ENCODE results near the gene USH2A.

Gene USH2A

GRCh38 chr1:215748431-215748830 lies 674.8 kb downstream of the USH2A start:
- no peaks in the 10 kb centered on the region for H3K27me3 ChIP-seq
- H3K4me3 ChIP-seq = no peak overlapping the region
- H3K27ac ChIP-seq = no peak overlapping the region
- no peak for TF ChIP-seq CTCF (IDR thresholded peaks at IDR 0.05)
- DNase-seq = no peak
- H3K9me3 ChIP-seq = no peaks in the 10 kb centered on the region
- H3K4me1 ChIP-seq = no peaks in the 10 kb centered on the region
- H3K36me3 ChIP-seq = no peaks in the 10 kb centered on the region
- intact Hi-C loops (cut with DNase I; ENCODE audit: low total_unique reads) = no loop called here

GRCh38 chr1:215744419-215744818 lies 678.8 kb downstream of the USH2A start:
- no peak overlapping the region for H3K4me3 ChIP-seq
- H3K27me3 ChIP-seq = no peaks in the 10 kb centered on the region
- intact Hi-C loops (cut with DNase I; ENCODE audit: low total_unique reads) = no loop called here
- H3K36me3 ChIP-seq = no peaks in the 10 kb centered on the region
- H3K9me3 ChIP-seq = no peaks in the 10 kb centered on the region
- H3K4me1 ChIP-seq = no peaks in the 10 kb centered on the region
- no peak for TF ChIP-seq CTCF (IDR thresholded peaks at IDR 0.05)
- DNase-seq = no peak
- H3K27ac ChIP-seq = no peak overlapping the region

GRCh38 chr1:215739025-215739424 lies 684.2 kb downstream of the USH2A start:
- H3K4me3 ChIP-seq = no peak overlapping the region
- DNase-seq = no peak
- no peaks in the 10 kb centered on the region for H3K4me1 ChIP-seq
- TF ChIP-seq CTCF (IDR thresholded peaks at IDR 0.05) = no peak
- peaks cover 0 to 4% (median 2%) of the 10 kb centered on the region in 3 donors for H3K9me3 ChIP-seq
- no peaks in the 10 kb centered on the region for H3K36me3 ChIP-seq
- no peaks in the 10 kb centered on the region for H3K27me3 ChIP-seq
- intact Hi-C loops (cut with DNase I; ENCODE audit: low total_unique reads) = no loop called here
- H3K27ac ChIP-seq = no peak overlapping the region

GRCh38 chr1:215731699-215732098 lies 691.5 kb downstream of the USH2A start:
- no peak overlapping the region for H3K4me3 ChIP-seq
- TF ChIP-seq CTCF (IDR thresholded peaks at IDR 0.05) = no peak
- no peak for DNase-seq
- H3K27ac ChIP-seq = no peak overlapping the region
- no peaks in the 10 kb centered on the region for H3K4me1 ChIP-seq
- intact Hi-C loops (cut with DNase I; ENCODE audit: low total_unique reads) = no loop called here
- no peaks in the 10 kb centered on the region for H3K27me3 ChIP-seq
- H3K36me3 ChIP-seq = no peaks in the 10 kb centered on the region
- H3K9me3 ChIP-seq = peaks cover 0 to 7% (median 5%) of the 10 kb centered on the region in 3 donors

- Histone ChIP-seq H3K27me3 (no peaks in the 10 kb centered on the region), H3K4me3 (no peak overlapping the region), H3K36me3 (no peaks in the 10 kb centered on the region), H3K9me3 (peaks cover 0 to 7% (median 5%) of the 10 kb centered on the region in 3 donors), H3K4me1 (no peaks in the 10 kb centered on the region), H3K27ac (no peak overlapping the region)
- intact Hi-C loops (cut with DNase I; ENCODE audit: low total_unique reads) = no loop called here
- TF ChIP-seq CTCF (IDR thresholded peaks at IDR 0.05) = no peak
- no peak for DNase-seq
Observed at GRCh38 chr1:215730600-215730999, 692.6 kb downstream of the USH2A start.

GRCh38 chr1:215728169-215728568 lies 695.1 kb downstream of the USH2A start:
- no peak for DNase-seq
- H3K4me1 ChIP-seq = no peaks in the 10 kb centered on the region
- no peaks in the 10 kb centered on the region for H3K36me3 ChIP-seq
- H3K27ac ChIP-seq = no peak overlapping the region
- TF ChIP-seq CTCF (IDR thresholded peaks at IDR 0.05) = no peak
- H3K9me3 ChIP-seq = no peaks in the 10 kb centered on the region
- no peak overlapping the region for H3K4me3 ChIP-seq
- H3K27me3 ChIP-seq = no peaks in the 10 kb centered on the region
- intact Hi-C loops (cut with DNase I; ENCODE audit: low total_unique reads) = no loop called here
